ENCODE results near the gene CHRNA4.

CHRNA4 gene

DNA sequence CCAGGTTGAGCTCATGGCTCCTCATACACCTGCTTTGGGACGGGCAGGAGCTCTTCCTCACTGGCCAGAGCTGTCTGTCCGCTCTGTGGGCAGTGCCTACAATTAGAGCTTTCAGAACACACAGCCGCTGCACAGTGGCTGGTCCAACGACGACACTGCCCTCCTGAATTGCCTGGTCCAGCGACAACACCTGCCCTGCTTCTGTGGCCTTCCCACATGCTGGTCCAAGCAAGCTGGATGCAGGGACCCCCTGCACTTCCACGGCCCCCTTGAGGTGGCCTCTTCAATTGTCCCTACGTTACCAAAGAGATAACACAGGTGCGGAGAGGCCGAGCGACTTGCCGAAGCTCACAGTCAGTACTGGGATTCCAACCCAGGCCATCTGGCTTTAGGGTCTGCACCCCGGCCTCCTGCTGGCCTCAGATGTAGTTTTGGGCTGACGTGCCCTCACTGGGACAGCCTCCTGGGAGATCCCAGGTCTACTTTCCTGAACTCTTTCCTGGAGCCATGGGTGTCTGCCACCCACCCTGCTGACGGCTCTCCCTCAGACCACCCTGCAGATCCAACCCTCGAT, 1.4 kb upstream of the CHRNA4 start:
- no peak for DNase-seq

DNA sequence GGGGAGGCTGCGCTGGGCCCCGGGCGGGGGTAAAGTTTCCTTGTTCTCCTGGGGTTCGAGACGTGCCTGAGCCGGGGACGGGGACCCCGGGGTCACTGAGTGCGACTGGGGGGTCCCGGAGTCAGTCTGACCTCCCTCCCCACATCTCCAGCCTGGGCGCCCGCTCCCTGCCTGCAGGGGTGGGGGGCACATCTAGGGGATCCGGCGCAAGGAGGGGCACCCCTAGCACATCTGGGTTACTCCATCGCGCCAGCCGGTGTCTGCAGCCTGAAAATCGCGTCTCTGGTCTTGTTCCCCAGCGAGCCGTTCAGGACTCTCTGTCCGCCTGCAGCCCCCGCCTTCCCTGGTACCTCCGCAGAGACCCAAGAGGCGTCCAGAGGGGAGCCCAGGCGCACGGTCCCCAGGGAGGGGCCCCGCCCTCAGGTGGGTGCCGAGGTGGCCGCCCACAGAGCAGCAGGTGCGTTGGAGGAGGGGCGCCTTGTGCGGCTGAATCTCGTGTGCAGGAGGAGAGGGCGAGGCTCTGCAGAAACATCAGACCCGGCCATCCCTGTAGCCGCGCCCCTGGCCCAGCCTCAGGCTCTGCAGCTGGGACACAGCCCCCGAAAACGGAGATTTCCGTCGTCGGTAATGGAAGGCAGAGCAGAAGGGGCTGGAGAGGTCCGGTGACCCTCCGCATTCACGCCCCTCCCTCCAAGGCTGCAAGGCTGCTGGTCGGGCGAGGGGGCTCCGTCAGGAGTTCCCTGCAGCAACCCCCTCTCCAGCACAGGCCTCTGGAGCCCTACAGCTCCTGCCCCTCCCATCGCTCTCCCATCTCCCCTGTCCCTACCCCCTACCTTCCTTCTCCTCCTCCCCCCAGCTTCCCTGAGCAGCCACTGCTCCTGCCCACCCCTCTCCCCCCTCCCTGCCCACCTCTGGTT, 628 bp upstream of the CHRNA4 start:
- no peak for DNase-seq

- no peak for DNase-seq
Observed at GRCh38 chr20:63359937-63360849, 956 bp downstream of the CHRNA4 start.

GRCh38 chr20:63359164-63359934, 1.8 kb downstream of the CHRNA4 start:
- DNase-seq = no peak

DNA sequence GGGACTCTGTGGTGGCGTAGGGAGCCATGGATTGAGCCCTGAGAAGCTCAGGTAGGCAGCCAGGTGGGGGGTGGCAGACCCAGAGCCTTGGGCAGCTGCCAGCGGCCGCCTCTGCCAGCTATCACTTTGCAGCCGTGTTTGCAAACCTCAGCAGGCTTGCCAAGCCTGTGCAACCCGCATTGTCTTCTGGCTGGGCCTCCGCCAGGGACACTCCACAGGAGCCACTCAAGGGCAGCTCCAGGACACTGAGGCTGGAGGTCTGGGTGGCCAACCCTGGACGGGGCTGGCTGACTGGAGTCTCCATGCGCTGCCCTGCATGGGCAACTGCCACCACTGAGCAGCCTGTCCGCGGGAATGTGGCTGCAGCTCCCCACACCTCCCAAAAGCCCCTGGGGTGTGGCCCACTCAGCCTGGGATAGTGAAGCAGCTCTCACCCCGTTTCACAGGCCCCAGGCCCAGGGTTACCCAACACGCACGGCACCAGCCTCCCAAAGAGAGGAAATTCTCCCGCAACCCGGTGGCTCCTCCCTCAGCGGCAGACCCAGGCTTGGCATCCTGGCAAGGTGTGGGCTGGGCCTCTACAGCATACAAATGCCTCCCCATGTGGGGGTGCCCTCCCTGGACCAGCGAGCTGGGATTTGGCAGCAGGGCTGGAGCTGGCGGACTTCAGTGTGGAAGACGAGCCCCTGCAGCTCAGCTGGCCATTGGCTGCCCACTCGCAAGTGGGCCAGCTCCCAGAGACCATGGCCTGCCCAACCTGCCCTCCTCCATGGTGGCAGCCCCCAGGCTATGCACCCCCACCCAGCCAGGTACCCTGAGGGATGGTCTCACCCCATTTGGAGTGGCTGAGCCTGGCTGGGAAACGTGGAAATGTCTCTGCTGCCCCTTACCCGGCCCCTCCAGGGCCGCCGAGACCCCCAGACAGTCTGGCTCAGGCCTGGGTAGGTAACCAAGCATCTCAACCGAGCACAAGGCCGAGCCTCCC, 2.9 kb downstream of the CHRNA4 start:
- no peak for DNase-seq

- DNase-seq = no peak
Observed at GRCh38 chr20:63356931-63357879, 3.9 kb downstream of the CHRNA4 start.

DNA sequence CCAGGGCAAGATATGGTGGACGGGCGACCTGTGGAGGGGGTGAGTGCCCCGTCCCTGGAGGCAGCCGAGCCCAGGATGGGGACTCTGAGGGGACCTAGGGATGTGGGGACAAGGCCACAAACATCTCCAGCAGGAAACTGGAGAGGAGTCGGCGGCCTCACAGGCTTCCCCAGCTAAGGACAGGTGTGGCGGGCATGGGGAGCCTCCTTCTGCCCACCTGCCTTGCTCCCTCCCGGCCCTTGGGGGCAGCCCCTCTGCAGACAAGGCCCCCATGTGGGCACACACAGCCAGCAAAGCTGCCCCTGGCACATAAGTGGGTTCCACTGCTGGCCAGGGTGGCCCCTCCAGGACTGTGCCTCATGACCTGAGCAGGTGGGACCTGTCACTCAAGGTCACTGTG, 4.6 kb downstream of the CHRNA4 start:
- DNase-seq = no peak

DNA sequence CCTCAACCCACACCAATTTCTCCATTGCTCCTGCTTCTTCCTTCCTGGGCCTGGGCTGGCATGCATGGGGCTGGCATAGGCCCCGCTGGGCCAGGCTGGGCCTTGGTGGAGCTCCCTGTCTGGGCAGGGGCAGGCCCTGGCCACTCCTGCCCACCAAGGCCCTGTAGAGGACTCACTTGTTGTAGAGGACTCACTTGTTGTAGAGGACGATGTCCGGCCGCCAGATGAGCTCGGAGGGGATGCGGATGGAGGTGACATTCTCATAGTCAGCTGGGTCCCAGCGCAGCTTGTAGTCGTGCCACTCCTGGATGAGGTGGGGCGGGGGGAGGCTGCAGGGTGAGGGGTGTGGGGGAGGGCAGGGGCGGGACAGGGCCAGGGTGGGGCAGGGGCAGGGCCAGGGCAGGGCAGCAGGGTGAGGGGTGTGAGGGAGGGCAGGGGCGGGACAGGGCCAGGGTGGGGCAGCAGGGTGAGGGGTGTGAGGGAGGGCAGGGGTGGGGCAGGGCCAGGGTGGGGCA, 5.3 kb downstream of the CHRNA4 start:
- DNase-seq = no peak

DNA sequence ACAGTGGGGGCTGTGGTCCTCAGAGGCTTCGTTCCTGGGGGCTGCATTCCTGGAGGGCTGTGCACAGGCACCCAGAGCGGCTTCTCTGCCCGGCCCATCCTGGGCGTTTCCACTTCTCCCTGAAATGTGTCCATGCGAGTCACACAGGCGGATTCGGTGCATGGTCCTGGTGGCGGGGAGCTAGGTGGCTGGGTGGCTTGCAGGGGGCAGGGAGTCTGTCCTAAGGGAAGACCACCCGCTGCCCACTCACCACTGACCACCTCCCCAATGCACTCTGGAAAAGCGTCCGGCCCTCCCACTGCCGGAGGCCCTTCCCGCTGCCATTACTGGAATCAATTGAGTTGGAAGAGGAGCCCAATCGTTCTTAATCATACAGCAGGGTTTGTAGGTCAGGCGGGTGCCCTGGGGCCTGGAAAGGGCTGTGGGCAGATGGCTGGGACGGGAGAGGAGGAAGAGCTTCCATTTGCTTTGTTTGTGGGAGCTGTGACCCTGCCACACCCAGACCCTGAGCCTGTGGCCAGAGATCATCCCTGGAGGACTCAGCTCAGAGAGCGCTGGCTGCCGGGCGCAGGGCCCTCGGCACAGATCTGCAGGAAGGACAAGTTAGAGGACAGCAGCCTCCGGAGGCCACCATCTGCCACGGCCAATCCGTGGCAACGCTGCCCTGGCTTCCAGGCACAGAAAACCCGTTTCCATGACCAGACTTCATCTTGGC, 6.4 kb downstream of the CHRNA4 start:
- no peak for DNase-seq

DNA sequence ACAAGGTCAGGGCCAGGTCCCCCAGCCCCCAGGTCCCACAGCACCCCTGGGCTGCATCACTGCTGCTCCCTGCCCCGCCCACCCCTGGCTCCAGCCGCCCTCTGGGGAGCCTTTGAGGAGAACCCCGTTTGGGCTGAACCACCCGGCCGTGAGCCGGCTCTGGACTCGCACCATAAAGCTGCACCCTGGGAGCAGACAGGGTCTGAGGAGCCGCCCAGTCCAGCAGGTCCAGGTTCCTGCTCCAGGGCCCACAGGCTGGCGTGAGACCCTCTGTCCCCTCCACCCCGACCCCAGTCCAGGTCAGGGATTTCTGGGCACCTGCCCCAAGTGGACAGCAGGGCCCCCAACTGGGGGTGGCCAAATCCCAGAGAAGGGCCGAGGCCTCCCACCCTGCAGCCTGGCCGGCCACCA, 8.3 kb downstream of the CHRNA4 start:
- DNase-seq = no peak

GRCh38 chr20:63351811-63352591, 9.1 kb downstream of the CHRNA4 start:
- no peak for DNase-seq

- no peak for DNase-seq
Observed at GRCh38 chr20:63351326-63351700, 9.8 kb downstream of the CHRNA4 start.

DNA sequence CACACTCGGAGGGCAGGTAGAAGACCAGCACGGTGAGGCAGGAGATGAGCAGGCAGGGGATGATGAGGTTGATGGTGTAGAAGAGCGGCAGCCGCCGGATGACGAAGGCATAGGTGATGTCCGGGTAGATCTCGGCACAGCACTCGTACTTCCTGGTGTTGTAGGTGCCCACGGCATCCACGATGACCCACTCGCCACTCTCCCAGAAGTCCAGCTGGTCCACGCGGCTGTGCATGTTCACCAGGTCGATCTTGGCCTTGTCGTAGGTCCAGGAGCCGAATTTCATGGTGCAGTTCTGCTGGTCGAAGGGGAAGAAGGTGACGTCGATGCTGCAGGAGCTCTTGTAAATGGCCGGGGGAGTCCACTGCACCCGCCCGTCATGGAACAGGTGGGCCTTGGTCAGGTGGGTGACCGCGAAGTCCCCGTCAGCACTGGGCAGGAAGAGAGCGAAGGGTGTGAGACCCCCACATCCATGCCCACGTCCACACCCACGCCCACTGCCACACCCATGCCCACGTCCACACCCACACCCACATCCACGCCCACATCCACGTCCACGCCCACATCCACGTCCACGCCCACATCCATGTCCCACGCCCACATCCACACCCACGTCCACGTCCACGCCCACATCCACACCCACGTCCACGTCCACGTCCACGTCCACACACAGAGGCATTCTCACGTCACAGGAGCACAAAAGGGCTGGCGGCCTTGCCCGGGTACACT, 10.4 kb downstream of the CHRNA4 start:
- no peak for DNase-seq

DNA sequence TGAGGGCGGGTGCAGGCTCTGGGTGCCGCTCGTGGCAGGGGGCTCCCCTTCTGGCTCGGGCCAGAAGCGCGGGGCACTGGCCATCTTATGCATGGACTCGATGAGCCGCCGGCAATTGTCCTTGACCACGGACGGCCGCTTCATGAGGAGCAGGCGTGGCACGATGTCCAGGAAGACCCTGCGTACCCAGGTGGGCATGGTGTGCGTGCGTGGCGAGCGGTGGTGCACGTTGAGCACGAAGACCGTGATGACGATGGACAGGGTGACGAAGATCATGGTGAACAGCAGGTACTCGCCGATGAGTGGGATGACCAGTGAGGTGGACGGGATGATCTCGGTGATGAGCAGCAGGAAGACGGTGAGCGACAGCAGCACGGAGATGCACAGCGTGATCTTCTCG, 11.0 kb downstream of the CHRNA4 start:
- no peak for DNase-seq

DNA sequence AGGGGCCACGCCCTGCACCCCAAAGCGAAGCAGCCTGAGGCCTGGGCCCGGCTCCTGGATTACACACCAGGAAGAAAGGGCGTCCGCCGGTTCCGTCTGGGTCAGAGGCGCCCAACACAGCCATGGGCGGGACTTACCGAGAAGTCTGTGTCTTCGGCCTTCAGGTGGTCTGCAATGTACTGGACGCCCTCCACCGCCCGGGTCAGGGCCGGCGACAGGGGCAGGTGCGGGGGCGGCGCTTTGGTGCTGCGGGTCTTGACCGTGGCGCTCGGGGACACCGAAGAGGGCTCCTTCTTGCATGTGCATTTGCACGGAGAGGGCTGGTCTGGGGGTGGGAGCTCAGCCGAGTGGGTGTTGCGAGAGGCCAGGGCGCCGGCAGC, 11.6 kb downstream of the CHRNA4 start:
- no peak for DNase-seq

- no peak for DNase-seq
Observed at GRCh38 chr20:63348828-63349515, 12.2 kb downstream of the CHRNA4 start.
